Tibial artery (tissue), 4 donors: ENCODE measurements around the gene MAPK8IP2.

ENCODE experiments used
- DNase-seq, 2 donors: peaks; one replicate each; pipeline ENCODE4 v3.0.0-alpha.2; 2019
- H3K27ac ChIP-seq, 2 donors: fragments of 200-600 bp; sonication (generic) in 1 of 2; 1 replicate in 1 of 2; 2 replicates in 1 of 2; pipeline ENCODE4 v1.5.1; 2018 to 2019; ENCODE audit warnings: mild to moderate bottlenecking in 1 of 2
- H3K27me3 ChIP-seq, 2 donors: fragments of 200-600 bp; sonication (generic) in 1 of 2; one replicate each; pipeline versions ENCODE4 v1.5.1 to v1.6.0; 2016 to 2019
- H3K36me3 ChIP-seq, 3 donors: fragments of 200-600 bp; sonication (generic) in 2 of 3; one replicate each; pipeline ENCODE4 v1.5.1; 2016 to 2019; ENCODE audit warnings: mild to moderate bottlenecking in 2 of 3
- H3K4me1 ChIP-seq, 4 donors: fragments of 200-600 bp; sonication (generic) in 2 of 4; 1 replicate in 3 of 4; 2 replicates in 1 of 4; pipeline ENCODE4 v1.5.1; 2016 to 2019
- H3K4me3 ChIP-seq, 2 donors: fragments of 200-600 bp; sonication (generic) in 1 of 2; 1 replicate in 1 of 2; 2 replicates in 1 of 2; pipeline ENCODE4 v1.5.1; 2018 to 2019; ENCODE audit warnings: mild to moderate bottlenecking in 2 of 2
- H3K9me3 ChIP-seq, 3 donors: fragments of 200-600 bp; sonication (generic) in 1 of 3; one replicate each; pipeline ENCODE4 v1.5.1; 2016 to 2019
- CTCF ChIP-seq, 2 experiments: fragments of 200-600 bp in 1 of 2; fragments of 450-650 bp in 1 of 2; IDR thresholded peaks; one replicate each; pipeline ENCODE4 v1.5.1; 2017 to 2019; ENCODE audit warnings: antibody characterized with exemption in 2 of 2, mild to moderate bottlenecking in 1 of 2, moderate library complexity in 1 of 2
- intact Hi-C: fragments of 100-400 bp; cut with DNase I; formaldehyde crosslinking; loops from one replicate; pipeline ENCODE4 v1.15.0; 2023; ENCODE audit warnings: low total_unique reads

Gene MAPK8IP2

DNA sequence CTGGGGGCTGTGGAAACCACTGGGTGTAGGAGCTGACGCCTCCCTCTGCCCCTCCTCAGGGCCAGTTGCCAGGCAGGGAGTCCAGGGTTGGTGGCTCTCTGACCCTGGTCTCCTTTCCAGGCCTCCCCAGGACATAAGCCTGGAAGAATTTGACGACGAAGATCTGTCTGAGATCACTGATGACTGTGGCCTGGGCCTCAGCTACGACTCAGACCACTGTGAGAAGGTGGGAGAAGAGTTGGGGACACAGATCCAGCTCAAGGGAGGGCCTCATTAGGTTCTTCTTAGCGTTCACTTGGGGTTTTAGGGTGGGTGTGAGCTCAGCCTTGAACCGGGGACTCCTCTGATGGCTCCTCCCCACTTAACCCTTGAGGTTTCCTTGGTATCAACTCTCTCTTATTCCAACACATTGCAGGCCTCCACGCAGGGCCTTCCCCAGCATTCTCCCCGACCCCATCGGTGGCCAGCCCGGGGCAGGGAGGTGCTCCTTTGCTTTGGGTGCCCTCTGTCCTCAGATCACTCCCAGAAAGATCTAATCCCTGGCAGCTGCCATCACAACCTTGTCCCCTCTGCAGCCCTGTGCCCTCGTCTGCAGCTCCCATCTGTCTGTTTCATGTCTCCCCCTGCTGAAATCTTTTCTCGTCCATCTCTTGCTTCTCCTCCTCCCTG, 1.2 kb downstream of the MAPK8IP2 start:
- no peaks in the 10 kb centered on the region for H3K9me3 ChIP-seq
- no peak for DNase-seq
- TF ChIP-seq CTCF (IDR thresholded peaks at IDR 0.05): no peak
- H3K36me3 ChIP-seq: peaks cover 0 to 5% (median 0%) of the 10 kb centered on the region in 3 donors
- H3K27me3 ChIP-seq: peaks cover 5 to 82% of the 10 kb centered on the region in 2 donors
- H3K27ac ChIP-seq: no peak overlapping the region
- intact Hi-C loops: no loop called here
- peaks cover 0 to 18% (median 10%) of the 10 kb centered on the region in 4 donors for H3K4me1 ChIP-seq
- no peak overlapping the region for H3K4me3 ChIP-seq

DNA sequence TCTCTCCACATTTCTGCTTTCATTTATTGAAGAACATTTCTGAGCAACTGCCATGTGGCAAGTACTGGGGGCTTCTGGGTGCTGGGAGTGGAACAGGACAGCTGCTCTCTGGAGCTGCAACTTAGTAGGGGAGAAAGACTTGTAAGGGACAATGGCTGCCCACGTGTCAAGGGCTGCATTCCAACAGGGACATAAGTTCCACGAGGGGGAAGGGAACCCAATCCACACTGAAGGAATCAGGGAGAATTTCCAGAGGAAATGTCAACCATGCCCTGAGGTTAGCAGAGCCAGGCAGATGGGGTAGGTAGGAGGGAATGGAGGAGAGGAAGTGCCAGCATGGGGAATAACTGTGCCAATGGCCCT, 1.7 kb downstream of the MAPK8IP2 start:
- intact Hi-C loops: no loop called here
- Histone ChIP-seq H3K4me1 (peaks cover 0 to 18% (median 10%) of the 10 kb centered on the region in 4 donors), H3K27ac (no peak overlapping the region), H3K36me3 (no peaks in the 10 kb centered on the region), H3K27me3 (peaks cover 5 to 87% of the 10 kb centered on the region in 2 donors), H3K9me3 (no peaks in the 10 kb centered on the region), H3K4me3 (no peak overlapping the region)
- DNase-seq: no peak
- TF ChIP-seq CTCF (IDR thresholded peaks at IDR 0.05): no peak

DNA sequence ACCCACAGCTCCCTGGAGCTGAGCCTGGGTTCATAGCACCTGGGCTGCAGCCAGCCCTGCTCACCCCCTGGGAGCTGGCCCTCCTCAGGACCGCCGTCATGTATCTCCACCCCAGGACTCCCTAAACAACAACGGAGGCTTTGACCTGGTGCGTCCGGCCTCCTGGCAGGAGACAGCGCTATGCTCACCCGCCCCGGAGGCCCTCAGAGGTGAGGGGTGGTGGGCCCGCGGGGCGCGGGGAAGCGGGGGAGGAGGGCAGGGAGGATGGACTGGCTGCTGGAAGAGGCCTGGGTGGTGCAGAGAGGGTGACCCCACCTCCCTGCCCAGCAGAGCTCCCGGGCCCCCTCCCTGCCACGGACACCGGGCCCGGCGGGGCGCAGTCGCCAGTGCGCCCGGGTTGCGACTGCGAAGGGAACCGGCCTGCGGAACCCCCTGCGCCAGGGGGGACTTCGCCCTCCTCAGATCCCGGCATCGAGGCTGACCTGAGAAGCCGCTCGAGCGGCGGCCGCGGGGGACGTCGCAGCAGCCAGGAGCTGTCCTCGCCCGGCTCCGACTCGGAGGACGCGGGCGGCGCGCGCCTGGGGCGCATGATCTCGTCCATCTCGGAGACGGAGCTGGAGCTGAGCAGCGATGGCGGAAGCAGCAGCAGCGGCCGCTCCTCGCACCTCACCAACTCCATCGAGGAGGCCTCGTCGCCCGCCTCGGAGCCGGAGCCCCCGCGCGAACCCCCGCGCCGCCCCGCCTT, 3.1 kb downstream of the MAPK8IP2 start:
- H3K27me3 ChIP-seq: peaks cover 5 to 92% of the 10 kb centered on the region in 2 donors
- no peak for TF ChIP-seq CTCF (IDR thresholded peaks at IDR 0.05)
- H3K36me3 ChIP-seq: no peaks in the 10 kb centered on the region
- intact Hi-C loops: no loop called here
- H3K4me1 ChIP-seq: peaks cover 0 to 18% (median 10%) of the 10 kb centered on the region in 4 donors
- H3K27ac ChIP-seq: no peak overlapping the region
- no peaks in the 10 kb centered on the region for H3K9me3 ChIP-seq
- no peak overlapping the region for H3K4me3 ChIP-seq
- no peak for DNase-seq

DNA sequence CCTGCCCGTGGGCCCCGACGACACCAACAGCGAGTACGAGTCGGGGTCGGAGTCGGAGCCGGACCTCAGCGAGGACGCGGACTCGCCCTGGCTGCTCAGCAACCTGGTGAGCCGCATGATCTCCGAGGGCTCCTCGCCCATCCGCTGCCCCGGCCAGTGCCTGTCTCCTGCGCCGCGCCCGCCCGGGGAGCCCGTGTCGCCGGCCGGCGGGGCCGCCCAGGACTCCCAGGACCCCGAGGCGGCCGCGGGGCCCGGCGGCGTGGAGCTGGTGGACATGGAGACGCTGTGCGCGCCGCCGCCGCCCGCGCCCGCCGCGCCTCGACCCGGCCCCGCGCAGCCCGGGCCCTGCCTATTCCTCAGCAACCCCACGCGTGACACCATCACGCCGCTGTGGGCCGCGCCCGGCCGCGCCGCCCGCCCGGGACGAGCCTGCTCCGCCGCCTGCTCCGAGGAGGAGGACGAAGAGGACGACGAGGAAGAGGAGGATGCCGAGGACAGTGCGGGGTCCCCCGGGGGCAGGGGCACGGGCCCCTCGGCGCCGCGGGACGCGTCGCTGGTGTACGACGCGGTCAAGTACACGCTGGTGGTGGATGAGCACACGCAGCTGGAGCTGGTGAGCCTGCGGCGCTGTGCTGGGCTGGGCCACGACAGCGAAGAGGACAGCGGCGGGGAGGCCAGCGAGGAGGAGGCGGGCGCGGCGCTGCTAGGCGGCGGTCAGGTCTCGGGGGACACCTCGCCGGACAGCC, 3.8 kb downstream of the MAPK8IP2 start:
- Histone ChIP-seq H3K27ac (no peak overlapping the region), H3K4me1 (peaks cover 0 to 18% (median 10%) of the 10 kb centered on the region in 4 donors), H3K9me3 (no peaks in the 10 kb centered on the region), H3K36me3 (no peaks in the 10 kb centered on the region), H3K27me3 (peaks cover 5 to 91% of the 10 kb centered on the region in 2 donors), H3K4me3 (no peak overlapping the region)
- intact Hi-C loops: no loop called here
- no peak for DNase-seq
- TF ChIP-seq CTCF (IDR thresholded peaks at IDR 0.05): no peak

DNA sequence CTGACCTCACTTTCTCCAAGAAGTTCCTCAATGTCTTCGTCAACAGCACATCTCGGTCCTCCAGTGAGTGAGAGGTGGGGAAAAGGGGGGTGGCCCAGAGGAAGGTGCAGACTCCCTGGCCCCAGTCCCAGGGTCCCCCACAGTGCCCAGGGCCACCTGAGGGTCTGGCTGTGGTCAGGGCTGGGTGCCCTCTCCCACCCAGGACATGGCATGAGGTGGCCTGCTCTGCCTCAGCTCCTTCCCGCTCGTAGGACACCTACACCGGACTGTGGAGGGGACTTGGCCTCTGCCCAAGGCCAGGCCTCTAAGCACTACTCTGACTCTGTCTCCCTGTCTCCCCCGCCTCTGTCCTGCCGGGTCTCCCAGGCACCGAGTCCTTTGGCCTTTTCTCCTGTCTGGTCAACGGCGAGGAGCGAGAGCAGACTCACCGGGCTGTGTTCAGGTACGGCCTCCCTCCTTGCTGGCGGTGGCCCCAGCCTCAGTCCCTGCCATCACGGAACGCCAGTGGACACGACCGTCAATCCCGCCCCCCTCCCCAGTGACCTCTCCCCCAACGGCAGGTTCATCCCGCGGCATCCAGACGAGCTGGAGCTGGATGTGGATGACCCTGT, 4.5 kb downstream of the MAPK8IP2 start:
- no peak for DNase-seq
- peaks cover 5 to 91% of the 10 kb centered on the region in 2 donors for H3K27me3 ChIP-seq
- intact Hi-C loops: no loop called here
- no peaks in the 10 kb centered on the region for H3K36me3 ChIP-seq
- TF ChIP-seq CTCF (IDR thresholded peaks at IDR 0.05): no peak
- no peak overlapping the region for H3K27ac ChIP-seq
- peaks cover 0 to 14% (median 9%) of the 10 kb centered on the region in 4 donors for H3K4me1 ChIP-seq
- H3K4me3 ChIP-seq: no peak overlapping the region
- H3K9me3 ChIP-seq: no peaks in the 10 kb centered on the region
